Measurements from ENCODE around the gene DHX30. TPM values are rescaled to one million over a fixed set of nuclear protein-coding genes. Genes with fewer than 3 reads are reported as not detected.

DHX30 gene
- total and polyA plus RNA-seq, 9 donors, result 19.5 to 66.8 (median 55.1) TPM

DNA sequence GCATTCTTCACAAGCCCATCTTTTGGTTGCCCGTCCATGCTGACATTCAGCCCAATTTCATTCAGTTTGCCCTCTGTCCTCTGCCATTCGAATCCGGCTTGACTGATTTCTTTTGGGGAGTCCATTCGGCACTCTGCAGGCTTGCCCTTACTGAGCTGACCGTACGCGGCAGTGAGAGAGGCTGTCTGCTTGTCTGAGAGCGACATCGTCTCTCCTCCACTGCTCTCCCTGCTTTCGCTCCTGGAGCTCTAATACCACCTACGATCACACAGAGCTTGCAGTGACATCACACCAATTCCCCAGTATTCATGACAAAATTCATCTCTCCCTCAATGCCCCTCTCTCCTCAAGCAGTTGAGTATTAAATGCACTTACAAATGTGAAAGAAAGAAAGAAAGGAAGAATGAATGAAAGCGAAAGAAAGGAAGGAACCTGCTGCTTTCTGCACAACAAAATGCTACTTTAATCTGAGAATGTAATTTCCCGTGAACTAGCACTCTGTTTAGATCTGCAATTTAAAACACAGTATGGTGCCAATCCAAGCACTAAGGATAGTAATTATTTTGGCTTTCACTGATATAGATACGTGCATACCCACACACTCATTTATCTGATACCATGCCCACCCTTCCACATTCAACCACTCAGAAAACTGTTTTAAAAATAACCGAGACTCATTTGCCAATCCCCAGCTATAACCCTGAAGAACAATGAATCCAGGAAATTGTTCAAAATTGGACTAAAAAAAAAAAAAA lies 89.5 kb downstream of the DHX30 start:
- WGBS, 3 donors, result 56 to 71% (median 71%) methylated on average over 15 of the region's 15 CpGs
- no peaks in the 10 kb centered on the region for H3K27me3 ChIP-seq
- H3K9me3 ChIP-seq, result no peaks in the 10 kb centered on the region
- intact Hi-C loops (cut with DNase I), result no loop called here
- peaks cover 15% of the 10 kb centered on the region for H3K4me1 ChIP-seq (ENCODE audit: insufficient read depth)
- no peaks in the 10 kb centered on the region for H3K36me3 ChIP-seq
- no peak overlapping the region for H3K4me3 ChIP-seq
- DNase-seq, result no peak
- TF ChIP-seq CTCF (IDR thresholded peaks at IDR 0.05), result no peak
- TF ChIP-seq EP300 (IDR thresholded peaks at IDR 0.05), result no peak
- no peak for TF ChIP-seq POLR2A (IDR thresholded peaks at IDR 0.05)
- no peak overlapping the region for H3K27ac ChIP-seq

DNA sequence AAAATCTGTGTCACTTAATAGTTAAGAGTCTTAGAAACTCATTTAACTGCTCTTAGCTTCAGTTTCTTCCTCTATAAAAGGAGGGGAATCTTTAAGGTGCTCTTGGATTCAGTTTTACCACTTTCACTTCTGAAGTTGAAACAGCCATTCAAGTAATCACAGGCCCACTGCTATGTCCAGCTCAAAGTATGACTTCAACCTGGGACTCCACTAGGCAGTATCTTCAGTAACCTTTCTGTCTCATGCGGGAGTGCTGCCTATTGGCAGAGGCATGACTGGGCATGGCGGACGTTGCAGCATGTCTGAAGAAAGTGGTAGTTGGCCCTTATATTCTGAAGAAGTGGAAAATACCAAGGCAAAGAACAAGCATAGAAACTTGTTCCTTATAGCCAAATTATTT lies 92.3 kb downstream of the DHX30 start:
- Histone ChIP-seq H3K4me3 (no peak overlapping the region), H3K27me3 (no peaks in the 10 kb centered on the region), H3K4me1 (ENCODE audit: insufficient read depth) (peaks cover 11% of the 10 kb centered on the region), H3K36me3 (no peaks in the 10 kb centered on the region), H3K9me3 (no peaks in the 10 kb centered on the region), H3K27ac (no peak overlapping the region)
- no peak for DNase-seq
- TF ChIP-seq POLR2A (IDR thresholded peaks at IDR 0.05) (no peak), EP300 (IDR thresholded peaks at IDR 0.05) (no peak), CTCF (IDR thresholded peaks at IDR 0.05) (no peak)
- intact Hi-C loops (cut with DNase I), result no loop called here
- WGBS, 3 donors, result 94% methylated on average over 3 of the region's 3 CpGs

DNA sequence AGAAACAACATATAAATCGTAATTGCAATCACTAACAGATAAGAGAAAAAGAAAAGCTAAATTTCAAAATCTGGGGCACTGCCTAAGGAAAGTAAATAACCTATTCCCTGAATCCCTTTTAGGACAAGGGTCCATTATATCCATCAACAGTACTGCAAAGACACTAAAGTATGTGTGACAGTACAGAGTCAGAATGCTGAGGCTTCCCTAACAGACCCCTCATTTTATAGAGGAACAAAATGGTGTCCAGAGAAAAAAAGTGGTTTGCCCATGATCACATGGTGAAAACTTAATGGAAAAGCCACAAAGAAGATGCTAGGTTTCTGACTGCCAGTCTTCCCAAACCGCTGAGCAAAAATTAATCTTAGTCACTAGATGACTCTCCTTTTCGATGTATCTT lies 93.8 kb downstream of the DHX30 start:
- intact Hi-C loops (cut with DNase I), result no loop called here
- H3K4me3 ChIP-seq, result no peak overlapping the region
- no peaks in the 10 kb centered on the region for H3K4me1 ChIP-seq (ENCODE audit: insufficient read depth)
- TF ChIP-seq POLR2A (IDR thresholded peaks at IDR 0.05), result no peak
- no peak for TF ChIP-seq EP300 (IDR thresholded peaks at IDR 0.05)
- H3K27ac ChIP-seq, result no peak overlapping the region
- no peaks in the 10 kb centered on the region for H3K27me3 ChIP-seq
- 76 to 82% (median 76%) methylated on average over 3 of the region's 3 CpGs for WGBS, 3 donors
- no peaks in the 10 kb centered on the region for H3K9me3 ChIP-seq
- no peaks in the 10 kb centered on the region for H3K36me3 ChIP-seq
- no peak for DNase-seq

DNA sequence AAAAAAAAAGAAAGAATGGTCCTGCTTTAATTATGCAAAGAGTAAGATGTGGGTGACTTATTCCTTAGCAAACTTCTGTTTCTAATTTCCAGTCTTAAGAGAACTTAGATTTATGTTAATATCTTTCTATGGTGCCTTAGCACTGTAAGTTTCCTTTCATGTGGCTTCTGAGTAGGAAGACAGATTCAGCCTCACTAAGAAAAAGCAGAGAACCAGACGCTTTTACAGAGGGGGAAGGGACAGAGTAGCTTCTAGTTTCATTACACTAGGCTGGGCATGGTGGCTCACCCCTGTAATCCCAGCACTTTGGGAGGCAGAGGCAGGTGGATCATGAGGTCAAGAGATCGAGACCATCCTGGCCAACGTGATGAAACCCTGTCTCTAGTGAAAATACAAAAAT lies 95.0 kb downstream of the DHX30 start:
- no peaks in the 10 kb centered on the region for H3K36me3 ChIP-seq
- TF ChIP-seq POLR2A (IDR thresholded peaks at IDR 0.05) (no peak), CTCF (IDR thresholded peaks at IDR 0.05) (no peak), EP300 (IDR thresholded peaks at IDR 0.05) (no peak)
- no peaks in the 10 kb centered on the region for H3K4me1 ChIP-seq (ENCODE audit: insufficient read depth)
- H3K27ac ChIP-seq, result no peak overlapping the region
- WGBS, 3 donors, result 85 to 91% (median 86%) methylated on average over 3 of the region's 3 CpGs
- no peak overlapping the region for H3K4me3 ChIP-seq
- intact Hi-C loops (cut with DNase I), result no loop called here
- no peaks in the 10 kb centered on the region for H3K9me3 ChIP-seq
- no peaks in the 10 kb centered on the region for H3K27me3 ChIP-seq
- DNase-seq, result no peak

- Histone ChIP-seq H3K4me3 (no peak overlapping the region), H3K4me1 (ENCODE audit: insufficient read depth) (no peaks in the 10 kb centered on the region), H3K9me3 (no peaks in the 10 kb centered on the region), H3K36me3 (no peaks in the 10 kb centered on the region), H3K27ac (no peak overlapping the region), H3K27me3 (no peaks in the 10 kb centered on the region)
- no peak for TF ChIP-seq CTCF (IDR thresholded peaks at IDR 0.05)
- TF ChIP-seq EP300 (IDR thresholded peaks at IDR 0.05), result no peak
- TF ChIP-seq POLR2A (IDR thresholded peaks at IDR 0.05), result no peak
- DNase-seq, result no peak
- WGBS, 3 donors, result 68 to 78% (median 68%) methylated on average over 3 of the region's 3 CpGs
- intact Hi-C loops (cut with DNase I), result no loop called here
These were observed 96.7 kb downstream of the DHX30 start for GRCh38 chr3:47899495-47900108.

Measured in ovary (tissue), 9 donors.